Measurements from ENCODE around the gene MUCL3.

DNA sequence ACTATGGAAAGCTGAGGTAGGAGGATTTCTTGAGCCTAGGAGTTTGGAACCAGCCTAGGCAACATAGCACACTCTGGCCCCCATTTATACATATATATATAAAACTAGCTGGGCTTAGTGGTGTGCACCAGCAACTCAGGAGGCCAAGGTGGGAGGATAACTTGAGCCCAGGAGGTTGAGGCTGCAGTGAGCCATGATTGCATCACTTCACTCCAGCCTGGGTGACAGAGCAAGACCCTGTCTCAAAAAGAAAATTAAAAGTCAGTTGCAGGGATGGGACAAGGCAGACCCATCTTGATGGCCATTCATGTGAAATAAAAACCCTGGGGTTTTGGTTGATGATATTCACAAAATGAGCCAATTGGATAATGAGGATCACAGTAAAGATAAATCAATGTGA, 39.3 kb upstream of the MUCL3 start:
- TF ChIP-seq, protein P1, sequence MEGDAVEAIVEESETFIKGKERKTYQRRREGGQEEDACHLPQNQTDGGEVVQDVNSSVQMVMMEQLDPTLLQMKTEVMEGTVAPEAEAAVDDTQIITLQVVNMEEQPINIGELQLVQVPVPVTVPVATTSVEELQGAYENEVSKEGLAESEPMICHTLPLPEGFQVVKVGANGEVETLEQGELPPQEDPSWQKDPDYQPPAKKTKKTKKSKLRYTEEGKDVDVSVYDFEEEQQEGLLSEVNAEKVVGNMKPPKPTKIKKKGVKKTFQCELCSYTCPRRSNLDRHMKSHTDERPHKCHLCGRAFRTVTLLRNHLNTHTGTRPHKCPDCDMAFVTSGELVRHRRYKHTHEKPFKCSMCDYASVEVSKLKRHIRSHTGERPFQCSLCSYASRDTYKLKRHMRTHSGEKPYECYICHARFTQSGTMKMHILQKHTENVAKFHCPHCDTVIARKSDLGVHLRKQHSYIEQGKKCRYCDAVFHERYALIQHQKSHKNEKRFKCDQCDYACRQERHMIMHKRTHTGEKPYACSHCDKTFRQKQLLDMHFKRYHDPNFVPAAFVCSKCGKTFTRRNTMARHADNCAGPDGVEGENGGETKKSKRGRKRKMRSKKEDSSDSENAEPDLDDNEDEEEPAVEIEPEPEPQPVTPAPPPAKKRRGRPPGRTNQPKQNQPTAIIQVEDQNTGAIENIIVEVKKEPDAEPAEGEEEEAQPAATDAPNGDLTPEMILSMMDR (IDR thresholded peaks at IDR 0.05): no peak
- no peak for TF ChIP-seq POLR2A (IDR thresholded peaks at IDR 0.05)
